CD4-positive, alpha-beta T cell (primary cell): ENCODE results near the gene FGF4. TPM values are rescaled to one million over a fixed set of nuclear protein-coding genes. Genes with fewer than 3 reads are reported as not detected.
"Not testable (repeated sequence)": the region's sequence is repeated elsewhere in the genome, so short reads cannot be mapped to it uniquely, and the experiment has no call there.

Experiments used
- ATAC-seq: fragments of 200-7000 bp; cut with Tn5 transposase; one replicate; pipeline ENCODE4 v1.10.0; 2022; ENCODE audit warnings: mild to moderate bottlenecking; ENCODE audit not compliant: poor library complexity
- CTCF ChIA-PET: fragments of 350-600 bp; sonication (Branson Sonifier 250); formaldehyde crosslinking; loops from one replicate; lab custom pipeline; 2021; ENCODE audit warnings: antibody characterized with exemption, inconsistent platforms; lab: Charles Lee
- POLR2A ChIA-PET: fragments of 350-600 bp; sonication (Branson Sonifier 250); formaldehyde crosslinking; loops from one replicate; lab custom pipeline; 2021; ENCODE audit warnings: antibody characterized with exemption, inconsistent platforms; lab: Charles Lee
- DNase-seq, 14 experiments: peaks; one replicate each; pipeline ENCODE4 v3.0.0-alpha.2; 2013 to 2020; ENCODE audit warnings: mixed read lengths in 2 of 14
- H3K27ac ChIP-seq, 2 donors: one replicate each; pipeline versions ENCODE4 v1.5.1 to v1.7.0; 2013; ENCODE audit warnings: low read length in 2 of 2, low read depth in 1 of 2, mild to moderate bottlenecking in 1 of 2
- H3K27me3 ChIP-seq, 2 experiments: 1 replicate in 1 of 2; 2 replicates in 1 of 2; pipeline versions ENCODE4 v1.6.1 to v1.7.0; 2013; ENCODE audit warnings: low read length in 2 of 2, control low read depth in 1 of 2, mild to moderate bottlenecking in 1 of 2, moderate library complexity in 1 of 2; ENCODE audit not compliant: insufficient read depth in 2 of 2, control insufficient read depth in 1 of 2
- H3K36me3 ChIP-seq: one replicate; pipeline ENCODE4 v1.6.1; 2013; ENCODE audit warnings: low read length, control low read depth; ENCODE audit not compliant: insufficient read depth
- H3K4me1 ChIP-seq: one replicate; pipeline ENCODE4 v1.6.1; 2013; ENCODE audit warnings: low read length, control low read depth; ENCODE audit not compliant: insufficient read depth
- H3K4me3 ChIP-seq: one replicate; pipeline ENCODE4 v1.5.1; 2013; ENCODE audit warnings: mild to moderate bottlenecking, low read length, moderate library complexity
- H3K9me3 ChIP-seq, 2 experiments: 1 replicate in 1 of 2; 2 replicates in 1 of 2; pipeline versions ENCODE4 v1.6.1 to v1.7.0; 2013; ENCODE audit warnings: low read length in 2 of 2, mild to moderate bottlenecking in 2 of 2, control low read depth in 1 of 2, moderate library complexity in 1 of 2; ENCODE audit not compliant: control insufficient read depth in 1 of 2, insufficient read depth in 1 of 2
- H3K27ac Mint-ChIP-seq: one replicate; pipeline ENCODE4 v1.8.0; 2020; ENCODE audit warnings: mixed read lengths
- H3K27me3 Mint-ChIP-seq: one replicate; pipeline ENCODE4 v1.8.0; 2021; ENCODE audit warnings: mixed read lengths
- H3K36me3 Mint-ChIP-seq: one replicate; pipeline ENCODE4 v1.8.0; 2021; ENCODE audit warnings: low read depth, mixed read lengths
- H3K4me1 Mint-ChIP-seq: one replicate; pipeline ENCODE4 v1.8.0; 2021; ENCODE audit warnings: low read depth, mixed read lengths
- H3K4me3 Mint-ChIP-seq: one replicate; pipeline ENCODE4 v1.8.0; 2020; ENCODE audit warnings: mild to moderate bottlenecking, mixed read lengths
- H3K9me3 Mint-ChIP-seq: one replicate; pipeline ENCODE4 v1.8.0; 2020; ENCODE audit warnings: mixed read lengths
- CTCF ChIP-seq: fragments of 200-600 bp; IDR thresholded peaks from one replicate; pipeline ENCODE4 v1.8.0; 2022; ENCODE audit warnings: antibody characterized with exemption, mild to moderate bottlenecking
- intact Hi-C, 2 experiments: fragments of 100-400 bp; cut with DNase I in 1 of 2; cut with micrococcal nuclease in 1 of 2; formaldehyde crosslinking; loops; one replicate each; pipeline versions ENCODE4 v1.15.1 to v1.9.0; 2023 to 2025; cut with DNase I, micrococcal nuclease
- total RNA-seq, 174 experiments: library from RNA in 2 of 174; stranded (reverse) in 2 of 174; gene quantifications; one replicate each; pipeline ENCODE4 v1.2.3 and lab custom pipeline; 2021 to 2026

FGF4 gene
- total RNA-seq, 2 experiments from 2014 or later: not detected

- POLR2A ChIA-PET: no interaction called here
- H3K27me3 ChIP-seq: peaks cover 21 to 43% of the 10 kb centered on the region in 2 experiments
- no peak for DNase-seq
- no peak for ATAC-seq
- intact Hi-C loops: no loop called here
- Mint-ChIP-seq H3K36me3 (no peaks in the 10 kb centered on the region), H3K4me3 (no peak overlapping the region), H3K9me3 (no peaks in the 10 kb centered on the region), H3K4me1 (no peaks in the 10 kb centered on the region), H3K27me3 (peaks cover 60% of the 10 kb centered on the region), H3K27ac (no peak overlapping the region)
- H3K4me1 ChIP-seq: no peaks in the 10 kb centered on the region
- no peak overlapping the region for H3K27ac ChIP-seq
- H3K36me3 ChIP-seq: no peaks in the 10 kb centered on the region
- H3K4me3 ChIP-seq: no peak overlapping the region
- H3K9me3 ChIP-seq: peaks cover 0 to 4% of the 10 kb centered on the region in 2 experiments
- CTCF ChIA-PET: no interaction called here
- no peak for TF ChIP-seq CTCF
Measured at GRCh38 chr11:69771466-69771865, 3.7 kb downstream of the FGF4 start.

GRCh38 chr11:69770540-69770939, 4.6 kb downstream of the FGF4 start:
- Histone ChIP-seq H3K27me3 (peaks cover 18 to 34% of the 10 kb centered on the region in 2 experiments), H3K4me1 (no peaks in the 10 kb centered on the region), H3K36me3 (no peaks in the 10 kb centered on the region), H3K9me3 (peaks cover 0 to 4% of the 10 kb centered on the region in 2 experiments), H3K27ac (no peak overlapping the region), H3K4me3 (no peak overlapping the region)
- no peak for ATAC-seq
- Mint-ChIP-seq H3K27me3 (peaks cover 57% of the 10 kb centered on the region), H3K27ac (no peak overlapping the region), H3K9me3 (no peaks in the 10 kb centered on the region), H3K4me3 (no peak overlapping the region), H3K36me3 (no peaks in the 10 kb centered on the region), H3K4me1 (no peaks in the 10 kb centered on the region)
- CTCF ChIA-PET: no interaction called here
- intact Hi-C loops: no loop called here
- TF ChIP-seq CTCF: no peak
- no peak for DNase-seq
- POLR2A ChIA-PET: no interaction called here

GRCh38 chr11:69765498-69765995, 9.6 kb downstream of the FGF4 start:
- ChIA-PET CTCF (no interaction called here), POLR2A (no interaction called here)
- H3K36me3 ChIP-seq: no peaks in the 10 kb centered on the region
- no peaks in the 10 kb centered on the region for H3K4me1 ChIP-seq
- intact Hi-C loops: no loop called here
- DNase-seq: no peak
- H3K27me3 ChIP-seq: peaks cover 6 to 14% of the 10 kb centered on the region in 2 experiments
- ATAC-seq: no peak
- H3K4me1 Mint-ChIP-seq: no peaks in the 10 kb centered on the region
- no peaks in the 10 kb centered on the region for H3K9me3 Mint-ChIP-seq
- H3K36me3 Mint-ChIP-seq: no peaks in the 10 kb centered on the region
- H3K4me3 Mint-ChIP-seq: no peak overlapping the region
- H3K27me3 Mint-ChIP-seq: peaks cover 43% of the 10 kb centered on the region
- H3K4me3 ChIP-seq: no peak overlapping the region
- H3K27ac ChIP-seq: no peak overlapping the region
- peaks cover 0 to 16% of the 10 kb centered on the region in 2 experiments for H3K9me3 ChIP-seq
- TF ChIP-seq CTCF: no peak
- H3K27ac Mint-ChIP-seq: no peak overlapping the region

GRCh38 chr11:69764918-69765317, 10.2 kb downstream of the FGF4 start:
- intact Hi-C loops, H3K9me3 Mint-ChIP-seq, H3K4me3 ChIP-seq, H3K4me1 Mint-ChIP-seq, CTCF ChIA-PET, H3K27ac Mint-ChIP-seq, H3K4me3 Mint-ChIP-seq, H3K4me1 ChIP-seq, H3K27ac ChIP-seq, ATAC-seq, POLR2A ChIA-PET, DNase-seq, H3K36me3 ChIP-seq, H3K36me3 Mint-ChIP-seq: not testable (repeated sequence)
- peaks cover 10 to 14% of the 10 kb centered on the region in 2 experiments for H3K27me3 ChIP-seq
- H3K27me3 Mint-ChIP-seq: peaks cover 38% of the 10 kb centered on the region
- H3K9me3 ChIP-seq: peaks cover 0 to 16% of the 10 kb centered on the region in 2 experiments
